ENCODE results near the gene NABP2.

DNA sequence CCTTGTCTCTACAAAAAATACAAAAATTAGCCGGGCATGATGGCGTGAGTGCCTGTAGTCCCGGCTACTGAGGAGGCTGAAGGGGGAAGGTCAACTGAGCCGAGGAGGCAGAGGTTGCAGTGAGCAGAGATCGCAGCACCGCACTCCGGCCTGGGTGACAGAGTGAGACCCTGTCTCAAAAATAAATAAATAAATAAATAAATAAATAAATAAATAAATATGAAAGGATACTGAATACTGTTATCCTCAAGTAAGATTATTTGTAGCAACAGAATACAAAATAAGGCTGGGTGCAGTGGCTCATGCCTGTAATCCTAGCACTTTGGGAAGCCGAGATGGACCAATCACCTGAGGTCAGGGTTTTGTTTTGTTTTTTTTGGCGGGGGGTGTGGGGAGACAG lies 4.3 kb upstream of the NABP2 start:
- TF ChIP-seq CTCF (IDR thresholded peaks at IDR 0.05): no peak
- no peak for TF ChIP-seq EZH2 (IDR thresholded peaks at IDR 0.05; ENCODE audit: borderline replicate concordance, insufficient read depth, low read depth, low read length, poor library complexity, severe bottlenecking)

Data from B cell (primary cell).